SK-N-SH (cell line): Measurements from ENCODE around the gene CFAP20.

ENCODE experiments used
- POLR2AphosphoS5 ChIP-seq: IDR thresholded peaks from 2 replicates; pipeline ENCODE4 v1.6.1; 2012; ENCODE audit warnings: low read depth, low read length
- RFX5 ChIP-seq: IDR thresholded peaks from 2 replicates; pipeline ENCODE4 v1.6.1; 2012; ENCODE audit warnings: mild to moderate bottlenecking, improper control_type of control experiment, low read length
- TF ChIP-seq, protein P1 (sequence below): IDR thresholded peaks from 2 replicates; pipeline ENCODE4 v1.6.1; 2012; ENCODE audit warnings: mild to moderate bottlenecking, low read depth, low read length, moderate library complexity

DNA sequence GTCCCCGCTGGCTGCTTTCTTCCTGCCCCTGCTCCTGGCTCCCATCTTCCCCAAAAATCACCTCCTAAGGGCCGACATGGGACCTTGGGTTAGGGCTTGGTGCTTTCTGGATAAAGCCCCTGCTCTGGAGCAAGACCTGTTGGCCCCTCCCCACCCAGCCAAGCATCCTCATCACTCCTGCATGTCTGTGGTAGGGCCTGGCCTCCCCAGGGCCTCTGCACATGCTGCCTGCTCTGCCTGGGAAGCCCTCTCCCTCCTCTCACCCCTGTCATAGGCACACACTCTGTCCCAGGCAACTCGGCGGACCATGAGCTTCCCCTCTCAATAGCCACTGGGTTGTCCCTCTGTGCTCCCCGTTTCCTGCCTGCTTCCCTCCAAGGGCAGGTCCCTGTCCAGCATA, 35.2 kb downstream of the CFAP20 start:
- TF ChIP-seq, protein P1, sequence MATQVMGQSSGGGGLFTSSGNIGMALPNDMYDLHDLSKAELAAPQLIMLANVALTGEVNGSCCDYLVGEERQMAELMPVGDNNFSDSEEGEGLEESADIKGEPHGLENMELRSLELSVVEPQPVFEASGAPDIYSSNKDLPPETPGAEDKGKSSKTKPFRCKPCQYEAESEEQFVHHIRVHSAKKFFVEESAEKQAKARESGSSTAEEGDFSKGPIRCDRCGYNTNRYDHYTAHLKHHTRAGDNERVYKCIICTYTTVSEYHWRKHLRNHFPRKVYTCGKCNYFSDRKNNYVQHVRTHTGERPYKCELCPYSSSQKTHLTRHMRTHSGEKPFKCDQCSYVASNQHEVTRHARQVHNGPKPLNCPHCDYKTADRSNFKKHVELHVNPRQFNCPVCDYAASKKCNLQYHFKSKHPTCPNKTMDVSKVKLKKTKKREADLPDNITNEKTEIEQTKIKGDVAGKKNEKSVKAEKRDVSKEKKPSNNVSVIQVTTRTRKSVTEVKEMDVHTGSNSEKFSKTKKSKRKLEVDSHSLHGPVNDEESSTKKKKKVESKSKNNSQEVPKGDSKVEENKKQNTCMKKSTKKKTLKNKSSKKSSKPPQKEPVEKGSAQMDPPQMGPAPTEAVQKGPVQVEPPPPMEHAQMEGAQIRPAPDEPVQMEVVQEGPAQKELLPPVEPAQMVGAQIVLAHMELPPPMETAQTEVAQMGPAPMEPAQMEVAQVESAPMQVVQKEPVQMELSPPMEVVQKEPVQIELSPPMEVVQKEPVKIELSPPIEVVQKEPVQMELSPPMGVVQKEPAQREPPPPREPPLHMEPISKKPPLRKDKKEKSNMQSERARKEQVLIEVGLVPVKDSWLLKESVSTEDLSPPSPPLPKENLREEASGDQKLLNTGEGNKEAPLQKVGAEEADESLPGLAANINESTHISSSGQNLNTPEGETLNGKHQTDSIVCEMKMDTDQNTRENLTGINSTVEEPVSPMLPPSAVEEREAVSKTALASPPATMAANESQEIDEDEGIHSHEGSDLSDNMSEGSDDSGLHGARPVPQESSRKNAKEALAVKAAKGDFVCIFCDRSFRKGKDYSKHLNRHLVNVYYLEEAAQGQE, result no peak
- TF ChIP-seq POLR2AphosphoS5 (no peak), RFX5 (no peak)
